GM19455 (cell line): ENCODE data around the gene PRAMEF2.
"Not testable (repeated sequence)": the region's sequence is repeated elsewhere in the genome, so short reads cannot be mapped to it uniquely, and the experiment has no call there.

Source experiments
- ATAC-seq: cut with Tn5 transposase; IDR thresholded peaks from one replicate; pipeline ENCODE4 v1.9.1; 2021; ENCODE audit not compliant: unreplicated experiment

The PRAMEF2 gene

GRCh38 chr1:12856786-12857185, at the start of gene PRAMEF2:
PRAMEF2 (plus strand) TSS chr1:12857086; CDS start chr1:12859010, 1,924 bp downstream.
- not testable (repeated sequence) for ATAC-seq

DNA sequence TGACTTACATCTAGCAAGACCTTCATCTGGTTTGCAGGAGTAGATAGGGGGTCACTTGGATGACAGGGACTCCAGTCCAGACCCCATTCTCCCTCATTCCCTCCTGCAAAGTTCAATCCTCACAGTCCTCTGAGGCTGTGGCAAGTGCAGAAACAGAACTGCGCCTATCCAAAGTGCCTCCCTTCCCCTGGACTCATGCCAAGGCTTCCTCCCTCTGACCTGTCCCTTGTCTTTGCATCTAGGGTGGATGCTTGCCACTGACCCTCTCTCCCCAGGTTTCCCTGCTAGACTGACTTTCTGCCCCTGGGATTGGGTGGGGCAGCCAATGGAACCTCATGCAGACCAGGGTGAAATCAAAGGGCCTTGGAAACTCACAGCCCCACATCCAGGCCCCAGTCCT, 47.0 kb upstream of the PRAMEF2 start:
- ATAC-seq = no peak

GRCh38 chr1:12810691-12811408, 46.0 kb upstream of the PRAMEF2 start:
- ATAC-seq = no peak

GRCh38 chr1:12811409-12811784, 45.5 kb upstream of the PRAMEF2 start:
- ATAC-seq = no peak

DNA sequence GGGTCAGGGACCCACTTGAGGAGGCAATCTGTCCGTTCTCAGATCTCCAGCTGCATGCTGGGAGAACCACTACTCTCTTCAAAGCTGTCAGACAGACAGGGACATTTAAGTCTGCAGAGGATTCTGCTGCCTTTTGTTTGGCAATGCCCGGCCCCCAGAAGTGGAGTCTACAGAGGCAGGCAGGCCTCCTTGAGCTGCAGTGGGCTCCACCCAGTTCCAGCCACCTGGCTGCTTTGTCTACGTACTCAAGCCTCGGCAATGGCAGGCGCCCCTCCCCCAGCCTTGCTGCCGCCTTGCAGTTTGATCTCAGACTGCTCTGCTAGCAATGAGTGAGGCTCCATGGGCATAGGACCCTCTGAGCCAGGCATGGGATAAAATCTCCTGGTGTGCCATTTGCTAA, 37.8 kb upstream of the PRAMEF2 start:
- ATAC-seq = not testable (repeated sequence)

GRCh38 chr1:12831310-12831709, 25.6 kb upstream of the PRAMEF2 start, which contains the start of gene PRAMEF11:
PRAMEF11 (minus strand) TSS chr1:12831410; CDS start chr1:12828789, 2,621 bp downstream.
- ATAC-seq = not testable (repeated sequence)

GRCh38 chr1:12833251-12833650, 23.6 kb upstream of the PRAMEF2 start:
- ATAC-seq = not testable (repeated sequence)

DNA sequence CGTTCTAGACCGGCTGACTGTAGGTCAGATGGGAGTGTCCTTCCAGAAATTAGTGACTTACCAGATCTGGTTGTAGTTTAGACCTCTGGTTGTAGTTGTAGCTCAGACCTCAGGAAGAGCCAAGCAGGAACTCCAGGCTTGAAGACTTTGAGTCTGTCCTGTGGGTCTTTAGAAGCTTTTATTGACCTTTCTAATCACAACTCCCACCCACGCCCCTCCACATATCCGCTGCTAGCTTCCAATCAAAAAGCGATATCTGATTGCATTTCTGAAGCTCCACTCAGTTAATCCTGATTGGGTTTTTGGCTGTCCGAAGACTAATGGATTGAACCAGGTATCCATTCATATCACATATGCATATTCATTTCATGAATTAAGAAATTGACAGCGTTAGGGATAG, 8.3 kb upstream of the PRAMEF2 start, which contains the start of gene HNRNPCL1:
HNRNPCL1 (minus strand) TSS at position 101 of the 400 bp plus-strand sequence. CDS start 431 bp downstream, outside the sequence.
- ATAC-seq = not testable (repeated sequence)

DNA sequence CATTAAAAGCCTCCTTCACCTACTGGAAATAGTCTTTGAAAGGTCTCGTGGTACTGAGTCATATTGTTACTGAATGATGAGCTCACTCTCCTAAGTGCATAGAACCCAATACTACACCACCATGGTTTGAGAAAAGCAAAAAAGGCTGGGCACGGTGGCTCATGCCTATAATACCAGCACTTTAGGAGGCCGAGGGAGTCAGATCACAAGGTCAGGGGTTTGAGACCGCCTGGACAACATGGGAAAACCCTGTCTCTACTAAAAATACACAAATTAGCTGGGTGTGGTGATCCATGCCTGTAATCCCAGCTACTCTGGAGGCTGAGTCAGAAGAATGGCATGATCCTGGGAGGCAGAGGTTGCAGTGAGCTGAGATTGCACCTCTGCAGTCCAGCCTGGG, 5.1 kb upstream of the PRAMEF2 start:
- no peak for ATAC-seq

DNA sequence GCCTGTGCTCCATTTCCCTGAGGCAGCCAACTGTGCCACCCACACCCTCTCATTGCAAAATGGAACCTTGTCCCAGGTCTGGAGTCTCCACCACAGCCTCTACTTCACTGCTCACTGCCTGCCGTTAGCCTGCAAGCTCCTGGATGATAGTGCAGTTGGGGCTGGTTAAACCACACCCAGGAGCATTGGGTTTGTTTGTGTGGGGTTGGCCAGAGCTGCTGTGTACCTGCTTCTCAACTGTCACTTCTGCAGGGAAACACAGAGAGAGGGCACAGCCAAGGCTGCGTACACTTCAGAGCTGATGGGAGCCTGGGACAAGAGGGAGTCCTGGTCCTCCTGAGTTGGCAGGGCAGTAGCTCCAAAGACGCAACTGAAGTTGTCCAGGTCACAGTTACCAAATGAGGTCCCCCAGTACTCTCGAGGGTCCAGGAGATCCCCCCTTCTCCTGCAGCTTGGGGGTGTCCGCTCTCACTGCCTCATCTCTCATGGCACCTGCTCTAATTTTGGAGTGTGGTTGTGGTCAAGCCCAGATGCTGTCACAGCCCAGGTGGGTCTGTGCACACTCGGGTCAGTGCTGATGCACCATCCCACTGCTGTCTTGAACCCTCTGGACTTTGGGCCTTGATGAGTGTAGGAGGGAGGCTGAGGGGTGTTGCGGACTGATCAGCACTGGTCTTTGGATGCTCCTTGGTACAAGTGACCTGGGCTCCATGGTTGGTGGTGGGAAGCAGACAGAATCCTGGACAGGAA, 6.4 kb downstream of the PRAMEF2 start:
- not testable (repeated sequence) for ATAC-seq

GRCh38 chr1:12878453-12878852, 21.6 kb downstream of the PRAMEF2 start:
- ATAC-seq = not testable (repeated sequence)

DNA sequence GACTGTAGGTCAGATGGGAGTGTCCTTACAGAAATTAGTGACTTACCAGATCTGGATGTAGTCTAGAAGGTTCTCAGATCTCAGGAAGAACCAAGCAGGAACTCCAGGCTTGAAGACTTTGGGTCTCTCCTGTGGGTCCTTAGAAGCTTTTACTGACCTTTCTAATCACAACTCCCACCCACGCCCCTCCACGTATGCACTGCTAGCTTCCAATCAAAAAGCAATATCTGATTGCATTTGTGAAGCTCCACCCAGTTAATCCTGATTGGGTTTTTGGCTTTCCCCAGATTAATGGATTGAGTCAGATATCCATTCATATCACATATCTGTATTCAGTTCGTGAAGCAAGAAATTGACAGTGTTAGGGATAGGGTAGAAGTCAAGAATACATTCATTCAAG, 29.2 kb downstream of the PRAMEF2 start, which contains the start of gene PRAMEF4:
PRAMEF4 (minus strand) TSS at position 101 of the 400 bp plus-strand sequence. CDS start 2,807 bp downstream, outside the sequence.
- not testable (repeated sequence) for ATAC-seq

- ATAC-seq = not testable (repeated sequence)
Observed at GRCh38 chr1:12898170-12898569, 41.3 kb downstream of the PRAMEF2 start, which contains the start of gene PRAMEF10. PRAMEF10 (minus strand) TSS chr1:12898270; CDS start chr1:12895847, 2,423 bp downstream.

GRCh38 chr1:12899186-12899585, 42.3 kb downstream of the PRAMEF2 start:
- not testable (repeated sequence) for ATAC-seq

DNA sequence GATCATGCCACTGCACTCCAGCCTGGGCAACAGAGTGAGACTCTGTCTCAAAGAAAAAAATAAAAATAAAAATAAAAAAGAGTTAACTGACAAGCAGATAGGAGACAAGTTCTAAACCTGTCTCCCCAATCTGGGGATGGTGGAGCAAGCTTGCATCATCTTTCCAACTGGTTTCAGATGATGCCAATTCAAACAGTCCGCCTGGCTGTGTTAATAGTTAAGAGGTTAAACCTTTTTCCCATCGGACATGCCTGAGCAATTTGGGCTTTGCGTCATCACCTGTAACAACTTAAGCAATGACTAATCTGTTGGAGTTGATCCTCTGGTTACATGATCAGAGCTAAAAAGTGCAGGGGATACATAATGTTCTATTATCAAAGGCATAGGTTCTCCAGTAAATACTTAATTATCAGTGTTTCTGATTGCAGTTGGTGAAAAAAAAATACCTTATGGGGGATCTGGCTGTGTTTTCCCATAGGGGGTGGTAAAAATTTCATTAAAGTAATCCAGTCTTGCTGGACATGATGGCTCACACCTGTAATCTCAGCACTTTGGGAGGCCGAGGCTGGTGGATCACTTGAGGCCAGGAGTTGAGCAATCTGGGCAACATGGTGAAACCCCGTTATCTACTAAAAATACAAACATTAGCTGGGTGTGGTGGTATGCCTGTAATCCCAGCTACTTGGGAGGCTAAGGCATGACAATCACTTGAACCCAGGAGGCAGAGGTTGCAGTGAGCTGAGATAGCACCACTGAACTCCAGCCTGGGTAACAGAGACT, 47.1 kb downstream of the PRAMEF2 start:
- ATAC-seq = not testable (repeated sequence)
